Bronchial epithelial cell (primary cell): ENCODE data around the gene NTM. TPM values are rescaled to one million over a fixed set of nuclear protein-coding genes. Genes with fewer than 3 reads are reported as not detected.

ENCODE experiments used
- DNase-seq: peaks from one replicate; pipeline ENCODE4 v3.0.0-alpha.2; 2010; ENCODE audit warnings: low read depth
- FAIRE-seq: peaks from 2 replicates; lab custom pipeline; 2011; peaks lifted over from hg19 to GRCh38; lab: Jason Lieb, UNC
- H3K27me3 ChIP-seq: 2 replicates; pipeline ENCODE4 v1.5.1; 2011; ENCODE audit warnings: low read length; ENCODE audit not compliant: control insufficient read depth, insufficient read depth
- H3K36me3 ChIP-seq: 2 replicates; pipeline ENCODE4 v1.5.1; 2011; ENCODE audit warnings: low read length; ENCODE audit not compliant: control insufficient read depth, insufficient read depth
- H3K4me3 ChIP-seq: 2 replicates; pipeline ENCODE4 v1.5.1; 2011; ENCODE audit warnings: mild to moderate bottlenecking, low read depth, low read length, control low read depth
- total RNA-seq: library from RNA; depleted of rRNA; stranded (reverse); fragments of >200 nt; gene quantifications from 2 replicates; pipeline ENCODE4 v1.2.1, GENCODE V29; 2014
- TF ChIP-seq, protein P1 (sequence below): IDR thresholded peaks from 2 replicates; pipeline ENCODE4 v1.5.1; 2011; ENCODE audit warnings: mild to moderate bottlenecking, moderate library complexity, low read length, control low read depth, inconsistent platforms; ENCODE audit not compliant: insufficient read depth, severe bottlenecking

NTM gene
- total RNA-seq, 1 donor from 2014 or later: 4.2 TPM

DNA sequence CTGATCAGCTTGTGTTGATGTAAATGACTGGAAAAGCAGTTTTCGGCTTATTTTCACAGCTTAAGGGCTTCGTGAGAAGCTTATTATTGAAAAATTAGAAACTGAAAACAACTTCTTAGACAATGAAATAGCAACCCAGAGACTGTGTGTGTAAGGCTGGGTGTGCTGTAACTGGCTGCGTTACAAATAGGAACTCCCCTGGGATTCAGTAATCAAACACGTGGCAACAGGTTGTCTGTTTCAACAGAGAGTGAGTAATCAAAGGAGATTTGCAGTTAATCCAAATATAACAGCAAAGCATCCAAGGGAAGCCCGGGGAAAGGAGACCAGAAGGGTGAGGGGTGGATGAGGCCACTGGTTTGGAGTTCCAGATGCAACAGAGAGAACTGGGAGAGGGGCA, 19.2 kb downstream of the NTM start:
- Histone ChIP-seq H3K27me3 (no peaks in the 10 kb centered on the region), H3K4me3 (no peak overlapping the region), H3K36me3 (no peaks in the 10 kb centered on the region)
- peak; percentile 78 for DNase-seq
- TF ChIP-seq, protein P1, sequence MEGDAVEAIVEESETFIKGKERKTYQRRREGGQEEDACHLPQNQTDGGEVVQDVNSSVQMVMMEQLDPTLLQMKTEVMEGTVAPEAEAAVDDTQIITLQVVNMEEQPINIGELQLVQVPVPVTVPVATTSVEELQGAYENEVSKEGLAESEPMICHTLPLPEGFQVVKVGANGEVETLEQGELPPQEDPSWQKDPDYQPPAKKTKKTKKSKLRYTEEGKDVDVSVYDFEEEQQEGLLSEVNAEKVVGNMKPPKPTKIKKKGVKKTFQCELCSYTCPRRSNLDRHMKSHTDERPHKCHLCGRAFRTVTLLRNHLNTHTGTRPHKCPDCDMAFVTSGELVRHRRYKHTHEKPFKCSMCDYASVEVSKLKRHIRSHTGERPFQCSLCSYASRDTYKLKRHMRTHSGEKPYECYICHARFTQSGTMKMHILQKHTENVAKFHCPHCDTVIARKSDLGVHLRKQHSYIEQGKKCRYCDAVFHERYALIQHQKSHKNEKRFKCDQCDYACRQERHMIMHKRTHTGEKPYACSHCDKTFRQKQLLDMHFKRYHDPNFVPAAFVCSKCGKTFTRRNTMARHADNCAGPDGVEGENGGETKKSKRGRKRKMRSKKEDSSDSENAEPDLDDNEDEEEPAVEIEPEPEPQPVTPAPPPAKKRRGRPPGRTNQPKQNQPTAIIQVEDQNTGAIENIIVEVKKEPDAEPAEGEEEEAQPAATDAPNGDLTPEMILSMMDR: no peak
- FAIRE-seq: peak; percentile 7

DNA sequence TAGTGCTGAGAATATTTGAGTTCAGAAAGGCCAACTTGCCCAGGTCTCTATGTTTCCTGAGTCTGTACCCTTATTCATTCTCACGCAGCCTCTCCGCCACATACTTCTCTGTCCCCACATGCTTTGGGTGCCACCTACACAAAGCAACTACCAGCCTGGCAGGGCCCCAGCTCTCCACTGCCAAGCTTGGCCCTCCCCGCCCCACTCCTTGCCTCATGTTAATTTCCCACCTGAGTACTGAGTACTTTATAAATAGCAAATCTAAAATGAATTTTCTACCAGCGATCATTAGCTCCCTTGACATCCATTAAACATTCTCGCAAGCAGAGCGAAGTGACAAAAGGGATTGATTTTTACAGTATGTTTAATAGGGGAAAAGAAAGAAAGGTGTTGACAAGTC, 20.8 kb downstream of the NTM start:
- FAIRE-seq (no peak), DNase-seq (no peak)
- TF ChIP-seq, protein P1: no peak
- no peaks in the 10 kb centered on the region for H3K27me3 ChIP-seq
- H3K4me3 ChIP-seq: no peak overlapping the region
- no peaks in the 10 kb centered on the region for H3K36me3 ChIP-seq

DNA sequence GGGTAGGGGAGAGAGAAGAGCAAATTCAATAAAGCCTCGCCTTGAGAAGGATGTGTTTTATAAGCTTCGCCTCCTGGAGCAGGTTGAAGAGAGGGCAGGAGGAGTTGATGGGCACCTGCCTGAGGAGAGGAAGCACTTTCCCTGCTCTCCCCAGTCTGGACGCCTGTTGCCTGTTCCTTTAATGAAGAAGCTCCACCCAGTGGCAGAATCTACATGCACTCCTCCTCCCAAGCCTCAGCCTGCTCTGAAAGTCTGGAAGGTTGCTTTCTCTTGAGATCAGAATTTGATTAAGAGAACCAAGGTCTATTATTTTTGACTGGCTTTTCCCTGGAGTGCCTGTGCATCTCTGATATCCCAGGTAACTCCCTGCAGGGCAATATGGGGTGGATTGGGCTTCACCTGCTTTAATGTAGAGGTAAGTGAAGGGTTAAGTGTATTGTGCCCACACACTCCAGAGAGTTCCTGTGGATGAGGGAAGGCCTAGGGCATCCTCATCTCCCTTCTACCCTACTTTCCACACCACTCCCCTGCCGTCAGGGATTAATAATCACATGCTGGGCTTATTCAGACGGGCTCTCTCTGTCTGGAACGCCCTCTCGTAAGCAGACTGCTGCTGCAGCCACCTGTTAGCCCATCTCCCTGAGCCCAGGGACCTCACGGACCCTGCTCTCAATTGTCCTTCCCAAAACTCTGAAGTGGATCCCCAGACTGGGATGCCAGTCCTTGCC, 22.3 kb downstream of the NTM start:
- Histone ChIP-seq H3K36me3 (no peaks in the 10 kb centered on the region), H3K4me3 (no peak overlapping the region), H3K27me3 (no peaks in the 10 kb centered on the region)
- peak; percentile 62 for FAIRE-seq
- DNase-seq: peak; percentile 20
- TF ChIP-seq, protein P1: peak; percentile 33

DNA sequence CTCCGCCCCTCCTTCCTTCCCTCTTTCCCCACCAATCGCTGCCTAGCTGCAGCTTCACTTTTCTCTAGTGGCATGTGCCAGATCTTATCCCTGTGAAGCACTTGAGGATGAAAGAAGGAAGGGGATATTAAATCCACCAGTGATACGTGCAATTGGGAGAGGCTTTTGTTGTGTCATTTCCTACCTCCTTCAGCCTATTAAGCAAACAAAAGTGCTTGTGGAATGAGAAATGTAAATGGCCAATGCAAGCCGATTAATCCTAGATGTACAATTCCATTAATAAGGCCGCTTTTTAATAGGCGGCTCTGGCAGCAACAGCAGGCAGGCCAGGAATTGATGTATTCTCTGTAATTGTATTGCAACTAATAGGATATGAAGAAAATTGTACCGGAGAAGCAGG, 23.3 kb downstream of the NTM start:
- Histone ChIP-seq H3K36me3 (no peaks in the 10 kb centered on the region), H3K4me3 (no peak overlapping the region), H3K27me3 (no peaks in the 10 kb centered on the region)
- TF ChIP-seq, protein P1: no peak
- no peak for DNase-seq
- no peak for FAIRE-seq

DNA sequence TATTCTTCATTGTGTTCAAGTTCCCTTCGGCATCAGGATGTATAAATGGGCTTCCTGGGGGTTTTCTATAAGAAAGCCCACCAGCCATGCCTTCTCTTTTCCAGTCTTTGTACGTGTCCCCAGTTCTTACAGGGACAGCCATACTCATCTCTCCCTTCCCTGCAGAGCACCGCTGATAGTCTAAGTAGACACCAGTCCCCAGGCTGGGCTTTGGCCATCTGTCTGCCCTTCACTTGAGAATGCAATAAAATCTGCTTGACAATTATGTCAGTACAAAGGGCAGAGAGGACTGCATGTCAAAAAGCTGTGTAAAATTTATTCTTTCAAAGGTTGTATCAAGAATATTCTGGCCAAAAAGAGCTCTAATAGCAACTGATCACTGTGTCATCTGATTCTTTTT, 27.3 kb downstream of the NTM start:
- no peak for FAIRE-seq
- TF ChIP-seq, protein P1: no peak

DNA sequence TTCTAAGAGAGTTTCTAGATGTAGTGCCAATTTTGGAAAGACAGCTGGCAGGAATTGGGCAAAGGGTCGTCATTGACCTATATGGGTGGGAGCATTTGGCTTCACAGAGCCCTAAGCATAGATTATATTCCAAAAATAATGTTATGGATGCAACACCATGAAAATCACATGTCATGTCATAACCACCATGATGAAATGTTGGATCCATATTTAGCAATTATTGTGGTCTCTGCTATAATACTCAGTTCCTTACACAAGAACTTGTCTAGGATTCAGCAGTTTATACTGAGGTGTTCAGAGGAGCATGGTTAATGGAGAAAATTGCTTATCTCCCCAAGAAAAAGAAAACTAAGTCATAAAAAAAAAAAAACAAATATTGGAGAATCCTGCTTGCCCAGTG, 31.6 kb downstream of the NTM start:
- Histone ChIP-seq H3K4me3 (no peak overlapping the region), H3K36me3 (no peaks in the 10 kb centered on the region), H3K27me3 (no peaks in the 10 kb centered on the region)
- DNase-seq (no peak), FAIRE-seq (no peak)
- TF ChIP-seq, protein P1: no peak

More for the DNA sequence above, 27.3 kb downstream of the NTM start:
- Histone ChIP-seq H3K4me3 (no peak overlapping the region), H3K36me3 (no peaks in the 10 kb centered on the region), H3K27me3 (no peaks in the 10 kb centered on the region)
- no peak for DNase-seq
